Peyer's patch (tissue), 4 donors: ENCODE results near the gene NLRP3. TPM values are rescaled to one million over a fixed set of nuclear protein-coding genes. Genes with fewer than 3 reads are reported as not detected.
"Not testable (repeated sequence)": the region's sequence is repeated elsewhere in the genome, so short reads cannot be mapped to it uniquely, and the experiment has no call there.

ENCODE experiments used
- DNase-seq, 3 donors: peaks; one replicate each; pipeline ENCODE4 v3.0.0-alpha.2; 2017 to 2019
- H3K27ac ChIP-seq, 4 donors: fragments of 200-600 bp; sonication (generic); one replicate each; pipeline ENCODE4 v1.5.1; 2016 to 2019
- H3K27me3 ChIP-seq, 2 donors: fragments of 200-600 bp; sonication (generic); one replicate each; pipeline ENCODE4 v1.5.1; 2019
- H3K36me3 ChIP-seq, 3 donors: fragments of 200-600 bp; sonication (generic); one replicate each; pipeline ENCODE4 v1.5.1; 2016 to 2019
- H3K4me1 ChIP-seq, 4 donors: fragments of 200-600 bp; sonication (generic); one replicate each; pipeline ENCODE4 v1.5.1; 2016 to 2019
- H3K4me3 ChIP-seq, 4 donors: fragments of 200-600 bp; sonication (generic); 1 replicate in 3 of 4; 2 replicates in 1 of 4; pipeline ENCODE4 v1.5.1; 2016 to 2019; ENCODE audit warnings: mild to moderate bottlenecking in 1 of 4
- H3K9me3 ChIP-seq, 4 donors: fragments of 200-600 bp; sonication (generic); one replicate each; pipeline ENCODE4 v1.5.1; 2016 to 2019; ENCODE audit warnings: mild to moderate bottlenecking in 1 of 4
- POLR2A ChIP-seq, 2 donors: fragments of 450-650 bp; IDR thresholded peaks; one replicate each; pipeline ENCODE4 v1.5.1; 2017; ENCODE audit warnings: antibody characterized with exemption in 2 of 2, mild to moderate bottlenecking in 2 of 2, moderate library complexity in 2 of 2
- total RNA-seq, 4 donors: library from RNA; depleted of rRNA; stranded (reverse); fragments of >200 nt; gene quantifications; one replicate each; pipeline ENCODE4 v1.1.0, GENCODE V29; 2016
- TF ChIP-seq, protein P1 (sequence below), 6 experiments: fragments of 450-650 bp in 4 of 6; fragments of 200-600 bp in 2 of 6; sonication (generic) in 1 of 6; IDR thresholded peaks; one replicate each; pipeline ENCODE4 v1.5.1; 2017 to 2019; ENCODE audit warnings: antibody characterized with exemption in 6 of 6, mild to moderate bottlenecking in 3 of 6, moderate library complexity in 1 of 6

The NLRP3 gene
- total RNA-seq, 4 donors from 2014 or later, result 0.47 to 9.1 (median 0.67) TPM; not detected in 1

GRCh38 chr1:247459507-247459906 lies 43.5 kb downstream of the NLRP3 start:
- Histone ChIP-seq H3K4me3 (no peak overlapping the region), H3K27ac (no peak overlapping the region), H3K27me3 (no peaks in the 10 kb centered on the region), H3K9me3 (no peaks in the 10 kb centered on the region), H3K36me3 (no peaks in the 10 kb centered on the region), H3K4me1 (no peaks in the 10 kb centered on the region)
- no peak for TF ChIP-seq POLR2A (IDR thresholded peaks at IDR 0.05)
- TF ChIP-seq, protein P1, sequence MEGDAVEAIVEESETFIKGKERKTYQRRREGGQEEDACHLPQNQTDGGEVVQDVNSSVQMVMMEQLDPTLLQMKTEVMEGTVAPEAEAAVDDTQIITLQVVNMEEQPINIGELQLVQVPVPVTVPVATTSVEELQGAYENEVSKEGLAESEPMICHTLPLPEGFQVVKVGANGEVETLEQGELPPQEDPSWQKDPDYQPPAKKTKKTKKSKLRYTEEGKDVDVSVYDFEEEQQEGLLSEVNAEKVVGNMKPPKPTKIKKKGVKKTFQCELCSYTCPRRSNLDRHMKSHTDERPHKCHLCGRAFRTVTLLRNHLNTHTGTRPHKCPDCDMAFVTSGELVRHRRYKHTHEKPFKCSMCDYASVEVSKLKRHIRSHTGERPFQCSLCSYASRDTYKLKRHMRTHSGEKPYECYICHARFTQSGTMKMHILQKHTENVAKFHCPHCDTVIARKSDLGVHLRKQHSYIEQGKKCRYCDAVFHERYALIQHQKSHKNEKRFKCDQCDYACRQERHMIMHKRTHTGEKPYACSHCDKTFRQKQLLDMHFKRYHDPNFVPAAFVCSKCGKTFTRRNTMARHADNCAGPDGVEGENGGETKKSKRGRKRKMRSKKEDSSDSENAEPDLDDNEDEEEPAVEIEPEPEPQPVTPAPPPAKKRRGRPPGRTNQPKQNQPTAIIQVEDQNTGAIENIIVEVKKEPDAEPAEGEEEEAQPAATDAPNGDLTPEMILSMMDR (IDR thresholded peaks at IDR 0.05), result no peak
- no peak for DNase-seq

DNA sequence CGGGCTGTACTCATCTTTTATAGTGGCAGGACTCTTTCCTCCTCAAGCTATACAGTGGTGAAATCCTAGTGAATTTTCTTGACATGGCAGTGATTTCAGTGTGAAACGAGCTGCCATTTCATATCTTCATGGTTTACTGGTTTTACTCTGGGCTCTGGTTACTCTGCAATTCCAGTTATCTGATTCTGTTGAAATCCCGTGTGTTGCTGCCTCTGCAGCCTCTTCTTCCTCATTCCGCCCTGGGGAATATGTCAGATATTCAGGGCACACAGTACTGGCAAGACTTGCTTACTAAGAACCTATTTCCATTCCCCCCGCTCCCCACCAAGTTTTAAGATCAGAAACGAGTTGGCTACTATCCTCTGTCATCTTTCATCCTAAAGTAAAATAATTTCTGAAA lies 49.8 kb downstream of the NLRP3 start:
- Histone ChIP-seq H3K27ac (no peak overlapping the region), H3K36me3 (no peaks in the 10 kb centered on the region), H3K4me1 (no peaks in the 10 kb centered on the region), H3K9me3 (no peaks in the 10 kb centered on the region), H3K4me3 (no peak overlapping the region), H3K27me3 (no peaks in the 10 kb centered on the region)
- DNase-seq, result no peak
- no peak for TF ChIP-seq POLR2A (IDR thresholded peaks at IDR 0.05)
- TF ChIP-seq, protein P1 (IDR thresholded peaks at IDR 0.05), result no peak

DNA sequence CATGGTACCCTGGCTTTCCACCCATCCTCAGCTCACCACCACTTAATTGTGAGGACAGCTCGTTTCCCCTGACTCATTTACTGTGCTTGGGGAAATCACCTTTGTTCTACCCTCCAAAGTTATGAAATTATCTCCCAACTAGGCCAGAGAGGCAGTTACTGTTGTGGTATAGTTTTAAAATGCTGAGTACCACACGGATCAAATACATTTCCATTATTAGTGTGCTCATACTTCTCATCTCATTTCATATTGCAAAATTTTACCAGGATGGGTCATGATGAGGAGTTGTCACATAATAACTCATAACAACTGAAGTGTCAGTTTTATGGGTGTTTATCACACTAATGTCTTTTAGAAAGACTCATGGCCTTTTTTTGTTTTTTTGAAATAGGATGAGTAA lies 51.2 kb downstream of the NLRP3 start:
- H3K9me3 ChIP-seq, result no peaks in the 10 kb centered on the region
- H3K27me3 ChIP-seq, result no peaks in the 10 kb centered on the region
- H3K27ac ChIP-seq, result no peak overlapping the region
- no peaks in the 10 kb centered on the region for H3K36me3 ChIP-seq
- no peak overlapping the region for H3K4me3 ChIP-seq
- DNase-seq, result no peak
- no peaks in the 10 kb centered on the region for H3K4me1 ChIP-seq
- TF ChIP-seq, protein P1 (IDR thresholded peaks at IDR 0.05), result no peak
- TF ChIP-seq POLR2A (IDR thresholded peaks at IDR 0.05), result no peak

GRCh38 chr1:247468481-247469140 lies 52.6 kb downstream of the NLRP3 start:
- no peak overlapping the region for H3K27ac ChIP-seq
- no peak for DNase-seq

DNA sequence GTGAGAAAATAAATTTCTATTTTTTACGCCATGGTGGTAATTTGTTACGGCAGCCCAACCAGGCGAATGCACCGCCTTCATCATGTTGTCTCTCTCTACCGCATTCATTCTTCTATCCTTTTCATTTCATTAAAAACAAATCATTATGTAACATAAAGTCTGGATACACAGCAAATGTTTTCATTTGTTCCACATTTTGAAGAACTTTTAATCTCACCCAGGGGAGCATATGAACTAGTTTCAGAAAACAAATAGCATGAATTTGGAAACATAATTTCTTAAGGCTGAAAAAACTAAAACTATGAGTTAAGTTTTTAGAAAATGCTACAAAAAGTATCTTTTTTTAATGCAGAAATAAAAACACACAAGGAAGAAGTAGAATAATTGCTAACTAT lies 53.2 kb downstream of the NLRP3 start:
- H3K27ac ChIP-seq, result no peak overlapping the region
- H3K4me3 ChIP-seq, result no peak overlapping the region
- TF ChIP-seq, protein P1 (IDR thresholded peaks at IDR 0.05), result no peak
- no peak for TF ChIP-seq POLR2A (IDR thresholded peaks at IDR 0.05)
- DNase-seq, result no peak
- H3K36me3 ChIP-seq, result no peaks in the 10 kb centered on the region
- H3K4me1 ChIP-seq, result no peaks in the 10 kb centered on the region
- no peaks in the 10 kb centered on the region for H3K27me3 ChIP-seq
- no peaks in the 10 kb centered on the region for H3K9me3 ChIP-seq

More at GRCh38 chr1:247468481-247469140, 52.6 kb downstream of the NLRP3 start:
- TF ChIP-seq, protein P1 (IDR thresholded peaks at IDR 0.05), result no peak
- no peak for TF ChIP-seq POLR2A (IDR thresholded peaks at IDR 0.05)
- H3K4me1 ChIP-seq, result no peaks in the 10 kb centered on the region
- H3K4me3 ChIP-seq, result no peak overlapping the region
- H3K9me3 ChIP-seq, result no peaks in the 10 kb centered on the region
- H3K27me3 ChIP-seq, result no peaks in the 10 kb centered on the region
- no peaks in the 10 kb centered on the region for H3K36me3 ChIP-seq

- not testable (repeated sequence) for H3K27me3 ChIP-seq, H3K27ac ChIP-seq, DNase-seq, H3K9me3 ChIP-seq, H3K36me3 ChIP-seq, H3K4me3 ChIP-seq, H3K4me1 ChIP-seq
These were observed 55.0 kb downstream of the NLRP3 start for GRCh38 chr1:247470942-247471429.
